Activated CD4-positive, alpha-beta memory T cell treated with anti-CD3 and anti-CD28 coated beads, Interleukin-2, amount 10 ng/mL, durations not matched to agents 7 days and 5 days (primary cell): ENCODE results near the gene LBH. TPM values are rescaled to one million over a fixed set of nuclear protein-coding genes. Genes with fewer than 3 reads are reported as not detected.

ENCODE experiments used
- CTCF ChIA-PET: fragments of 350-600 bp; sonication (Branson Sonifier 250); formaldehyde crosslinking; loops from one replicate; lab custom pipeline; 2021; ENCODE audit warnings: antibody characterized with exemption, inconsistent platforms; lab: Charles Lee
- POLR2A ChIA-PET: fragments of 350-600 bp; sonication (Branson Sonifier 250); formaldehyde crosslinking; loops from one replicate; lab custom pipeline; 2021; ENCODE audit warnings: antibody characterized with exemption; lab: Charles Lee
- DNase-seq: peaks from one replicate; pipeline ENCODE4 v3.0.0-alpha.2; 2020
- H3K27ac Mint-ChIP-seq: one replicate; pipeline ENCODE4 v1.8.0; 2021; ENCODE audit warnings: mild to moderate bottlenecking, mixed read lengths
- H3K27me3 Mint-ChIP-seq: one replicate; pipeline ENCODE4 v1.8.0; 2021; ENCODE audit warnings: mixed read lengths
- H3K36me3 Mint-ChIP-seq: one replicate; pipeline ENCODE4 v1.8.0; 2021; ENCODE audit warnings: low read depth, mixed read lengths
- H3K4me1 Mint-ChIP-seq: one replicate; pipeline ENCODE4 v1.8.0; 2021; ENCODE audit warnings: mixed read lengths
- H3K4me3 Mint-ChIP-seq: one replicate; pipeline ENCODE4 v1.8.0; 2021; ENCODE audit warnings: mild to moderate bottlenecking, mixed read lengths
- H3K9me3 Mint-ChIP-seq: one replicate; pipeline ENCODE4 v1.8.0; 2021; ENCODE audit warnings: mixed read lengths
- total RNA-seq, 2 experiments: library from RNA; stranded (reverse); gene quantifications; one replicate each; pipeline ENCODE4 v1.2.3, GENCODE V29; 2021

Gene LBH
- total RNA-seq = 100 to 1,000 TPM; 105 to 110 TPM

DNA sequence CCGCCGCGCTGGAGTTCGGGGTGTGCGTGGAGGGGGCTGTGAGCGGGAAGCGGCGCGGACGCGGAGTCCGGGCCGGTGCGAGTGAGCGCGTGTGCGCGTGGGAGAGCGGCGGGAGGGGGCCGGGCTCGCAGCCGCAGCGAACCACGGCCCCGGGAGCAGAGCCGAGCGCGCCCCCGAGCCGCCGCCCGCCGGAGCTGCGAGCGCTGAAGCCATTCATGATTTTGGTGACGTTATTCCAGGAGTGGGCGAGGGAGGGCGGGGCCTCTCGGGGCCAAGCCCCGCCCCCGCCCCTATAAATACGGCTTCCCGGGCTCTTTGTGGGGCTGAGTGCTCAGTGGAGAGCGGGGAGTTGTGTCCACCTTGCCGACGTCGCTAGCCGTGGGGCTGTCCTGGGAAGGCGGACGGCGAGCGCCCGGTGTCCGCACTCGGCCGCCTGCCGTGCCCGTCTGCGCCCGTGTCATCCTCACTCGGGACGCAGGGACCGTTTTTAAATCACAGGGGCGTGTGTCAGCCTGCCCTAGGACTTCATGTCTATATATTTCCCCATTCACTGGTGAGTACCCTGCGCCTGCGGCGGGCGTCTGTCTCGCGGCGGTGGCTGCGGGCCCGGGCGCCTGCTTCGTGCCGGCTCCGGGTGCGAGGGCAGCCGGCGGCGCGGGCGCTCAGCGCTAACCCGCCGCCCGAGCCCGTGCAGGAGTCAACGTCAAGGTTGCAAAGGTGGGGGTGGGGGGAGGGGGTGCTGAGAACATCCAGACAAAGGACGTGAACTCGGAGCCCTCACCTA lies at the start of gene LBH:
TSS of gene LBH (plus strand) at position 323 of the 784 bp plus-strand sequence. CDS start at position 528, 205 bp downstream.
- DNase-seq = peak; percentile 88
- Mint-ChIP-seq H3K36me3 (peaks cover 26% of the 10 kb centered on the region), H3K4me1 (peaks cover 58% of the 10 kb centered on the region), H3K9me3 (no peaks in the 10 kb centered on the region), H3K27me3 (peaks cover 11% of the 10 kb centered on the region), H3K4me3 (peak within 1 kb of the TSS; percentile 75), H3K27ac (peak within 1 kb of the TSS; percentile 79)
- POLR2A ChIA-PET = interaction anchor here (0.9 to 12.4 kb wide), 16 partner anchors 6 to 480 kb away, joined by 3 to 138 read pairs (median 6); partner anchors contain the start of genes LCLAT1 and YPEL5
- CTCF ChIA-PET = interaction anchor here (0.5 to 4.0 kb wide), 4 partner anchors 35 to 103 kb away, joined by 3 to 18 read pairs (median 4); no protein-coding TSS in a partner anchor

- H3K4me1 Mint-ChIP-seq = peaks cover 5% of the 10 kb centered on the region
- ChIA-PET POLR2A (no interaction called here), CTCF (interaction anchor here (1.0 kb wide), 2 partner anchors 19 to 527 kb away, joined by 3 to 4 read pairs; no protein-coding TSS in a partner anchor)
- no peak overlapping the region for H3K4me3 Mint-ChIP-seq
- H3K9me3 Mint-ChIP-seq = no peaks in the 10 kb centered on the region
- peaks cover 4% of the 10 kb centered on the region for H3K27me3 Mint-ChIP-seq
- H3K27ac Mint-ChIP-seq = no peak overlapping the region
- no peak for DNase-seq
- H3K36me3 Mint-ChIP-seq = no peaks in the 10 kb centered on the region
Measured at GRCh38 chr2:30184035-30184434, 47.3 kb upstream of the LBH start.

GRCh38 chr2:30185178-30185577 lies 46.2 kb upstream of the LBH start:
- Mint-ChIP-seq H3K36me3 (no peaks in the 10 kb centered on the region), H3K27me3 (peaks cover 4% of the 10 kb centered on the region), H3K4me3 (no peak overlapping the region), H3K9me3 (no peaks in the 10 kb centered on the region), H3K4me1 (peaks cover 5% of the 10 kb centered on the region), H3K27ac (no peak overlapping the region)
- POLR2A ChIA-PET = no interaction called here
- no peak for DNase-seq
- CTCF ChIA-PET = interaction anchor here (1.0 kb wide), 2 partner anchors 20 to 526 kb away, joined by 3 to 4 read pairs; no protein-coding TSS in a partner anchor

GRCh38 chr2:30188292-30188691 lies 43.0 kb upstream of the LBH start:
- H3K36me3 Mint-ChIP-seq = no peaks in the 10 kb centered on the region
- H3K4me1 Mint-ChIP-seq = peaks cover 5% of the 10 kb centered on the region
- peaks cover 4% of the 10 kb centered on the region for H3K27me3 Mint-ChIP-seq
- H3K4me3 Mint-ChIP-seq = no peak overlapping the region
- ChIA-PET POLR2A (no interaction called here), CTCF (interaction anchor here (1.3 to 2.4 kb wide), 2 partner anchors 24 to 524 kb away, joined by 7 to 11 read pairs; no protein-coding TSS in a partner anchor)
- no peaks in the 10 kb centered on the region for H3K9me3 Mint-ChIP-seq
- H3K27ac Mint-ChIP-seq = no peak overlapping the region
- DNase-seq = no peak

DNA sequence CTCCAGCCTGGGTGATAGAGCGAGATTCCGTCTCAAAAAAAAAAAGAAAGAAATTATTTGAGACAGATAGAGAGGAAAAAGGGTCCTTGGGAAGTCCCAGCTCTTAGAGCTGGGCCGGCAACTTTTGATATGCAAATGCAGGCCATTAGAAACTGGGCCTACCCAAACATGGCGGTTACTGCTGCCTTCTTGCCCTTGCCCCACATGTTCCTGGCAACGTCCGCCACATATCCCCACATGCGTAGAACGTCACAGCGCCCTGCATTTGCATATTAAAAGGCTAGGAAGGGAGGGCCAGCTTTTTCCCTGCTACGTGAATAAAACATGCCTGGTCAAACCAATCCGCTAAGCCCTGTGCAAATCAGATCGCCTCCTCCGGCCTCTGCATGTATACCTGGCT lies 40.7 kb upstream of the LBH start:
- Mint-ChIP-seq H3K36me3 (no peaks in the 10 kb centered on the region), H3K27me3 (peaks cover 2% of the 10 kb centered on the region), H3K9me3 (no peaks in the 10 kb centered on the region), H3K4me3 (no peak overlapping the region), H3K4me1 (peaks cover 5% of the 10 kb centered on the region), H3K27ac (no peak overlapping the region)
- ChIA-PET CTCF (no interaction called here), POLR2A (no interaction called here)
- no peak for DNase-seq

GRCh38 chr2:30191107-30191506 lies 40.2 kb upstream of the LBH start:
- Mint-ChIP-seq H3K4me3 (no peak overlapping the region), H3K36me3 (no peaks in the 10 kb centered on the region), H3K27ac (no peak overlapping the region), H3K9me3 (no peaks in the 10 kb centered on the region), H3K27me3 (peaks cover 2% of the 10 kb centered on the region), H3K4me1 (peaks cover 5% of the 10 kb centered on the region)
- no peak for DNase-seq
- CTCF ChIA-PET = interaction anchor here (1.4 kb wide), 1 partner anchor 17 kb away, joined by 5 read pairs; no protein-coding TSS in a partner anchor
- POLR2A ChIA-PET = no interaction called here

GRCh38 chr2:30191819-30192271 lies 39.5 kb upstream of the LBH start:
- DNase-seq = no peak
- no peak overlapping the region for H3K27ac Mint-ChIP-seq
- H3K4me3 Mint-ChIP-seq = no peak overlapping the region
- H3K36me3 Mint-ChIP-seq = no peaks in the 10 kb centered on the region
- H3K4me1 Mint-ChIP-seq = peaks cover 5% of the 10 kb centered on the region
- ChIA-PET POLR2A (no interaction called here), CTCF (interaction anchor here (1.4 kb wide), 1 partner anchor 16 kb away, joined by 5 read pairs; no protein-coding TSS in a partner anchor)
- no peaks in the 10 kb centered on the region for H3K27me3 Mint-ChIP-seq
- H3K9me3 Mint-ChIP-seq = no peaks in the 10 kb centered on the region

GRCh38 chr2:30192314-30192713 lies 39.0 kb upstream of the LBH start:
- peaks cover 5% of the 10 kb centered on the region for H3K4me1 Mint-ChIP-seq
- no peaks in the 10 kb centered on the region for H3K27me3 Mint-ChIP-seq
- DNase-seq = no peak
- no peak overlapping the region for H3K27ac Mint-ChIP-seq
- ChIA-PET CTCF (interaction anchor here (1.4 kb wide), 1 partner anchor 16 kb away, joined by 5 read pairs; no protein-coding TSS in a partner anchor), POLR2A (no interaction called here)
- H3K4me3 Mint-ChIP-seq = no peak overlapping the region
- no peaks in the 10 kb centered on the region for H3K36me3 Mint-ChIP-seq
- no peaks in the 10 kb centered on the region for H3K9me3 Mint-ChIP-seq

GRCh38 chr2:30193104-30193681 lies 38.1 kb upstream of the LBH start:
- no peaks in the 10 kb centered on the region for H3K36me3 Mint-ChIP-seq
- H3K27ac Mint-ChIP-seq = no peak overlapping the region
- peaks cover 3% of the 10 kb centered on the region for H3K4me1 Mint-ChIP-seq
- CTCF ChIA-PET = interaction anchor here (0.7 kb wide), 1 partner anchor 518 kb away, joined by 5 read pairs; no protein-coding TSS in a partner anchor
- POLR2A ChIA-PET = no interaction called here
- no peak overlapping the region for H3K4me3 Mint-ChIP-seq
- no peaks in the 10 kb centered on the region for H3K9me3 Mint-ChIP-seq
- H3K27me3 Mint-ChIP-seq = no peaks in the 10 kb centered on the region
- no peak for DNase-seq

GRCh38 chr2:30194421-30194820 lies 36.9 kb upstream of the LBH start:
- H3K27ac Mint-ChIP-seq = no peak overlapping the region
- no peak overlapping the region for H3K4me3 Mint-ChIP-seq
- no peaks in the 10 kb centered on the region for H3K4me1 Mint-ChIP-seq
- POLR2A ChIA-PET = no interaction called here
- no peaks in the 10 kb centered on the region for H3K36me3 Mint-ChIP-seq
- CTCF ChIA-PET = interaction anchor here (0.7 kb wide), 1 partner anchor 29 kb away, joined by 3 read pairs; no protein-coding TSS in a partner anchor
- H3K9me3 Mint-ChIP-seq = no peaks in the 10 kb centered on the region
- no peaks in the 10 kb centered on the region for H3K27me3 Mint-ChIP-seq
- DNase-seq = no peak

DNA sequence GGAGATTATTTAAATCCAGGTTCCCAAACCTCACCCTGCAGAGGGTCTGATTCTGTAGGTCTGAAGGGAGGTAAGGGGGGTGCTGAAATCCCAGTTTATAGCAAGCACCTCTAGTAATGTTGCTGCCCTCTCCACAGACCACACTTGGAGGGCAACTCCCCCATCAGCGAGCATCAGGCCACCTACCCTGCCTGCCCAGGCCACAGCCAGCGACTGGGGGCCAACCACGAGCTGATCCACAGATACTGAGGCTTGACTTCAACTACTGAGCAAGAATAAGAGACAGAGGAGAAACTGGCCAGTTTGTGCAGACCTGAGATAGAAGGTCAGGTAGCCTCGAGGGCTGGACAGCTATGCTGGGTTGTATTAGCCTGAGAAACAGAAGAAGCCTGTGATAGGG lies 36.3 kb upstream of the LBH start:
- ChIA-PET POLR2A (no interaction called here), CTCF (interaction anchor here (0.7 kb wide), 1 partner anchor 30 kb away, joined by 3 read pairs; no protein-coding TSS in a partner anchor)
- H3K9me3 Mint-ChIP-seq = no peaks in the 10 kb centered on the region
- no peaks in the 10 kb centered on the region for H3K27me3 Mint-ChIP-seq
- no peaks in the 10 kb centered on the region for H3K36me3 Mint-ChIP-seq
- H3K4me1 Mint-ChIP-seq = no peaks in the 10 kb centered on the region
- H3K27ac Mint-ChIP-seq = no peak overlapping the region
- no peak overlapping the region for H3K4me3 Mint-ChIP-seq
- DNase-seq = no peak

GRCh38 chr2:30197570-30198192 lies 33.7 kb upstream of the LBH start:
- Mint-ChIP-seq H3K27ac (no peak overlapping the region), H3K4me3 (no peak overlapping the region), H3K36me3 (no peaks in the 10 kb centered on the region), H3K4me1 (no peaks in the 10 kb centered on the region), H3K9me3 (no peaks in the 10 kb centered on the region), H3K27me3 (no peaks in the 10 kb centered on the region)
- no peak for DNase-seq
- POLR2A ChIA-PET = no interaction called here
- CTCF ChIA-PET = no interaction called here
